ENCODE measurements around the gene CEP55.
A peak's percentile ranks its signal among the peaks of the same experiment; 100 is the strongest.

The CEP55 gene

GRCh38 chr10:93553482-93554315, 57.3 kb downstream of the CEP55 start:
- intact Hi-C loops (cut with DNase I) = loop anchor here (10.0 kb wide), 1 partner anchor 111 kb away; no protein-coding TSS in a partner anchor
- DNase-seq = no peak

- intact Hi-C loops (cut with DNase I) = loop anchor here (10.0 kb wide), 1 partner anchor 111 kb away; no protein-coding TSS in a partner anchor
- no peak for DNase-seq
These were observed 57.9 kb downstream of the CEP55 start for GRCh38 chr10:93554316-93554663.

DNA sequence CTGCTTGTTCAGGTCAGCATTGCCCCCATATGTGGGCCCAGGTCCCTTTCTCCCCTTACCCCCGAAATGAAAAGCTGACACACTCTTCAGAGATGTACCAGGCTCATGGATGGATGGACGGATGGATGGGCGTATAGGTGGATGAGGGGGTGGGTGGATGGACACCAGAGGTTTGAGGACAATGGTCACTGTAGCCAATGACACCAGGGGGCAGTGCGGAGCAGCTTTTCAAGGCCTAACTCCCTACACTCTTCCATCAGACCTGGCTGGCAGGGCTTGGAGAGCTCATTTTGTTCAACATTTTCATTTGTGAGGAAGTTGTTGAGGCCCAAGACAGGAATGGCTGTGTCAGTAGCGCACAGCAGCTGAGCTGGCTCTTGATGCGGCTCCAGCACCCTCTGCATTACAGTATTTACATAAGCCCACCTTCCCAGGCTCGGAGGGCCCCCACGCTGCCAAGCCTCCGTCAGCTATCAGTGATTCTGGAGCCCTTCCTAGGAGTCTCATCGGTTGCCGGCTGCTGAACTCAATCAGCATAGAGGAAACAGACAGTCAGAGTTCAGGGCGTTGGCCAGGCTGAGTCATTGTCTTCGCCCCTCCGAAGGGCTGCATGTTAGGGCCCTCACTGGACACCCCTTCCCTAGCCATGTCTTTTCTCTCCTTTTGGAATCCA, 58.5 kb downstream of the CEP55 start:
- DNase-seq = peak; percentile 22 to 83 (median 64)
- intact Hi-C loops (cut with DNase I) = loop anchor here (10.0 kb wide), 1 partner anchor 110 kb away; no protein-coding TSS in a partner anchor

GRCh38 chr10:93559490-93559889, 63.1 kb downstream of the CEP55 start:
- DNase-seq = no peak
- intact Hi-C loops (cut with DNase I) = loop anchor here (10.0 kb wide), 1 partner anchor 105 kb away; no protein-coding TSS in a partner anchor

GRCh38 chr10:93560541-93560940, 64.1 kb downstream of the CEP55 start:
- no peak for DNase-seq
- intact Hi-C loops (cut with DNase I) = no loop called here

DNA sequence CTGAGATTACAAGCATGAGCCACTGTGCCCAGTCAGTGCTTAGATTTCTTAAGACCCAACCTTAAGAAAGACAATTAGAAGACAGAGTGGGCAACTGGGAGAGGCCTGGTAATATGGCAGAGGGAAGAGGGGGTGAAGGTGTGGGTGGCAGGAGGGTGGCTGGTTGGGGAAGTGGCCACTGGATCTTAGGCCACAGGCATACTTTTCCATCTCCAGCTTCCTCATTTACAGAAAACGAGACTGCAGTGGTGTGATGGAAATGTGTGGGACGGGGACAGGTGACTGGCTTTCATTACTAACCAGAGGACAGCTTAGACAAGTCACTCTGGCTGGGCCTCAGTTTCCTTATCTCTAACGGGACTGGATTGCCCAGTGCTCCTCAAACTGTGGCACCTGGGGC, 69.0 kb downstream of the CEP55 start:
- DNase-seq = no peak
- intact Hi-C loops (cut with DNase I) = no loop called here

DNA sequence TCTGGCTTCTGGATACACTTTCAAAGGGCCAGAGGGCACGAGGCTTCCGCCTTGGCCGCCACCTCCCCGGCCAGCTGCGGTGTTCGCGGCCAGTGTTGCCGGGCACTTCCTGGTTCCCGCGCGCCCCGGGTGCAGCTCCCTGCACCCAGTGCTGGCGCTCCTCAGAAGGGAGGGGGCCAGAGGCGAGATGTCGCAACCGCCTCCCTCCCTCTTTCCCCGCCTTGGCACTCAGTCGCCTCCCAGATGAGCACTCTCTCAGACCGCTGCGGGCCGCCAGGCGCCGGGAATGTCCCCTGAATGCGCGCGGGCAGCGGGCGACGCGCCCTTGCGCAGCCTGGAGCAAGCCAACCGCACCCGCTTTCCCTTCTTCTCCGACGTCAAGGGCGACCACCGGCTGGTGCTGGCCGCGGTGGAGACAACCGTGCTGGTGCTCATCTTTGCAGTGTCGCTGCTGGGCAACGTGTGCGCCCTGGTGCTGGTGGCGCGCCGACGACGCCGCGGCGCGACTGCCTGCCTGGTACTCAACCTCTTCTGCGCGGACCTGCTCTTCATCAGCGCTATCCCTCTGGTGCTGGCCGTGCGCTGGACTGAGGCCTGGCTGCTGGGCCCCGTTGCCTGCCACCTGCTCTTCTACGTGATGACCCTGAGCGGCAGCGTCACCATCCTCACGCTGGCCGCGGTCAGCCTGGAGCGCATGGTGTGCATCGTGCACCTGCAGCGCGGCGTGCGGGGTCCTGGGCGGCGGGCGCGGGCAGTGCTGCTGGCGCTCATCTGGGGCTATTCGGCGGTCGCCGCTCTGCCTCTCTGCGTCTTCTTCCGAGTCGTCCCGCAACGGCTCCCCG, 70.2 kb downstream of the CEP55 start, which contains the start of gene FFAR4:
FFAR4 (plus strand) TSS at position 231 of the 842 bp plus-strand sequence; CDS start at position 287, 56 bp downstream.
- peak in 36 of 42 donors; percentile 8 to 63 (median 35) for DNase-seq
- intact Hi-C loops (cut with DNase I) = no loop called here

GRCh38 chr10:93567277-93568104, 71.1 kb downstream of the CEP55 start:
- intact Hi-C loops (cut with DNase I) = no loop called here
- no peak for DNase-seq

DNA sequence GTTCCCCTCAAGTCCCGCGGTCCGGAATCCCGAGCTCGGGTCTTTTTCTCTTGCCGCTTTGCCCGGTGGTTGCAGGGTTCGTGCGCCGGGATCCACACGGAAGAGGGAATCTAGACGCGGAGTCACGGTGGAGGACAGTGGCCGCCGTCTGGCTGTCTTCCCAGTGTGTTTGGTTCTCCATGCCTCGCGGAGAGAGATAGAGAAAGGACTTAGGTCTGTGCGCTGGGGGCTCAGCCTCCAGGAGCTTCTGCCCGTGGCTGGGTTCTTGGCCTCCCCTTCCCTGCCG, 71.6 kb downstream of the CEP55 start:
- intact Hi-C loops (cut with DNase I) = no loop called here
- peak in 2 of 42 donors; percentile 36 to 49 for DNase-seq

DNA sequence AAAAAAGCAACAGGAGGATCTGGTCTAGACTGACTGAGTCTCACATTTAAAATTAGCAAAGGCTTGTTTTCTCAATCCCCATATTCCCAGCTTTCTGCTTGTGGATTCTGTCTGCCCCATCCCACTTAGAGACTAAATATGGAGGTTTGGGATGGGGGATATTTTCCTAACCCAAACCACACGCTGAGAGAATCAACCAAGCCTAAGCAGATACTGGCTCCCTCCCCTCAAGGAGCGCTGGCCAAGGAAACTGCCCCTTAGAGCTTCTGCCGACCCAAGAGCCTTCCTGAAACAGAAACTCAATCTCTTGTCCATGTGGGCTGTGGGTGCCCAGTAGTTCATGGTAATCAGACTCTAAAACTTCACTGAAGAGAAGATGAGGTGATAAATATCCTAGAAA, 74.0 kb downstream of the CEP55 start:
- DNase-seq = no peak
- intact Hi-C loops (cut with DNase I) = no loop called here

DNA sequence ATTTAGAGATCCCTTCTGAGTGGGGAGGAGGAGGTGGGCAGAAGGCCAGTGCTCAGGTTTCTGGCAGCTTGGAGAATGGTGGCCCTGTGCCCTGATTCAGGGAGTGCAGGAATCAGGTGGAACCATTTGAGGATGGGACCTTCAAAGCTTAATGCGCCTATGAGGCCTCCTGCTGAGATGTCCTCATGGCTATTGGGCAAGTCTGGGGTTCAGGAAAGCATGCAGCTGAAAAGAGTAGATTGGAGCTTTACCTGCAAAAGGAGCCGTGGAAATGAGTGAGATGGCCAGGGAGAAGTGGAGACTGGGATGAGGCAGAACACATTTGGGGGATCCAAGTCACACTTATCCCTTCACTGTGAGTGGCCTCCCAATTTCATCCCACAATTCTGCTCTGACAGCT, 76.2 kb downstream of the CEP55 start:
- intact Hi-C loops (cut with DNase I) = no loop called here
- no peak for DNase-seq

GRCh38 chr10:93573051-93573909, 76.9 kb downstream of the CEP55 start:
- intact Hi-C loops (cut with DNase I) = no loop called here
- peak in 29 of 42 donors; percentile 16 to 59 (median 35) for DNase-seq

GRCh38 chr10:93573924-93574323, 77.5 kb downstream of the CEP55 start:
- intact Hi-C loops (cut with DNase I) = no loop called here
- no peak for DNase-seq

DNA sequence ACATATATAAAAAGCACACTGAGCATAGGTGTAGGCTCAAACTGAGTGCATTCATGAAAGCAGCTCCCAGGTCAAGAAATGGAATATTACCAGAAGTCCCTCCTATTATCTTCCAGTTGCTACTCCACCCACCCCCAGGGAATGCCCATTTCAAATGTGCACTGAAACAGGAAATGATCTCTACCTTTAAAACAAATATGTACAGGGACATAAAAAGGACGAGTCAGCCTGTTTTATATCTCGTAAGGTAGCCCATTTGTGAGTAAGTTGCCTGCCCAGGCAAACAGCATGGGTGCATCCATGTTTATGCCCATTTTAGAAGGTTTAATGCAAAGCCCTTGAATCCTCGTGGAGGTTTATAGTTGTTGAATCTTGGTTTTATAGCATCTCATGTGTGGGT, 80.5 kb downstream of the CEP55 start:
- intact Hi-C loops (cut with DNase I) = no loop called here

DNA sequence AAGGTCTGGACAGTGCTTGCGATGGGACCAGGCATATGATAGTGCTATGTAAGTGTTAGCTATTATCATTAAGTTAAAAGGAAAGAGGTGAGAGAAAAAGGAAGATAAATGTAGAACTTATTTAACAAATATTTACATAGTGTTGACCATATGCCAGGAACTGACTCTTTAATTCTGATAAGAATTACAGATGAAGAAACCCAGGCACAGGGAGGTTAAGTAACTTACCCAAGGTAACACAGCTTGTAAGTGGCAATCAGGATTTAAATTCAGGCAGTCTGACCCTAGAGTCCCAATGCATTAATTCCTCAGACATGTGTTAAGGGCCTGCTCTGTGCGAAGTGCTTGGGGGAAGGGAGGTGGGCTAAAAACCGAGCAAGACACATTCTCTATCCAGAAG, 81.2 kb downstream of the CEP55 start:
- intact Hi-C loops (cut with DNase I) = no loop called here
- DNase-seq = no peak

More for the DNA sequence above, 80.5 kb downstream of the CEP55 start:
- no peak for DNase-seq
